HFFc6 (cell line): Measurements from ENCODE around the gene FIBCD1. TPM values are rescaled to one million over a fixed set of nuclear protein-coding genes. Genes with fewer than 3 reads are reported as not detected.
"Not testable (repeated sequence)": the region's sequence is repeated elsewhere in the genome, so short reads cannot be mapped to it uniquely, and the experiment has no call there.

Experiments
- DNase-seq: peaks from one replicate; pipeline ENCODE4 v3.0.0-alpha.2; 2018
- H3K27ac Mint-ChIP-seq: 2 replicates; pipeline ENCODE4 v1.8.0; 2020; ENCODE audit warnings: mild to moderate bottlenecking, mixed read lengths
- H3K27me3 Mint-ChIP-seq: 2 replicates; pipeline ENCODE4 v1.8.0; 2021; ENCODE audit warnings: mild to moderate bottlenecking, moderate library complexity, mixed read lengths; ENCODE audit not compliant: insufficient read depth
- H3K36me3 Mint-ChIP-seq: 2 replicates; pipeline ENCODE4 v1.8.0; 2021; ENCODE audit warnings: low read depth, mixed read lengths
- H3K4me1 Mint-ChIP-seq: 2 replicates; pipeline ENCODE4 v1.8.0; 2020; ENCODE audit warnings: low read depth, mixed read lengths
- H3K4me3 Mint-ChIP-seq: 2 replicates; pipeline ENCODE4 v1.8.0; 2020; ENCODE audit warnings: mild to moderate bottlenecking, moderate library complexity, mixed read lengths
- H3K9me3 Mint-ChIP-seq: 2 replicates; pipeline ENCODE4 v1.8.0; 2020; ENCODE audit warnings: mild to moderate bottlenecking, mixed read lengths
- CTCF ChIP-seq: fragments of 200-600 bp; sonication (generic); IDR thresholded peaks from 2 replicates; pipeline ENCODE4 v1.5.0; 2021; ENCODE audit warnings: antibody characterized with exemption, mild to moderate bottlenecking
- total RNA-seq, 6 experiments: library from RNA; stranded (reverse); fragmentation: NEBNext Ultra II Directional; extraction: Animal tissue kit (Norgen Biotek cat#: 25700); gene quantifications; 2 replicates in 1 of 6; 3 replicates in 5 of 6; pipeline ENCODE4 v1.2.3, GENCODE V29; 2021

The FIBCD1 gene
- total RNA-seq, 6 experiments from 2014 or later = 1.5 to 9.0 (median 8.0) TPM

GRCh38 chr9:130955947-130956621 is 17.0 kb upstream of the FIBCD1 start:
- H3K27ac Mint-ChIP-seq = no peak overlapping the region
- no peak overlapping the region for H3K4me3 Mint-ChIP-seq
- peaks cover 13% of the 10 kb centered on the region for H3K9me3 Mint-ChIP-seq
- no peak for DNase-seq
- no peak for TF ChIP-seq CTCF
- peaks cover 24% of the 10 kb centered on the region for H3K27me3 Mint-ChIP-seq
- H3K36me3 Mint-ChIP-seq = peaks cover 7% of the 10 kb centered on the region
- H3K4me1 Mint-ChIP-seq = no peaks in the 10 kb centered on the region

GRCh38 chr9:130954925-130955324 is 15.9 kb upstream of the FIBCD1 start:
- peaks cover 18% of the 10 kb centered on the region for H3K27me3 Mint-ChIP-seq
- not testable (repeated sequence) for H3K4me1 Mint-ChIP-seq, H3K27ac Mint-ChIP-seq, H3K4me3 Mint-ChIP-seq, DNase-seq, H3K36me3 Mint-ChIP-seq
- peaks cover 17% of the 10 kb centered on the region for H3K9me3 Mint-ChIP-seq

- Mint-ChIP-seq H3K4me1 (no peaks in the 10 kb centered on the region), H3K4me3 (no peak overlapping the region), H3K9me3 (peaks cover 22% of the 10 kb centered on the region), H3K36me3 (peaks cover 5% of the 10 kb centered on the region), H3K27me3 (peaks cover 21% of the 10 kb centered on the region), H3K27ac (no peak overlapping the region)
- no peak for TF ChIP-seq CTCF
- DNase-seq = no peak
These were observed 15.3 kb upstream of the FIBCD1 start for GRCh38 chr9:130954317-130954716.

- DNase-seq = no peak
- H3K36me3 Mint-ChIP-seq = no peaks in the 10 kb centered on the region
- no peak overlapping the region for H3K27ac Mint-ChIP-seq
- H3K9me3 Mint-ChIP-seq = peaks cover 12% of the 10 kb centered on the region; the same call in 1 of the 2 replicates
- peaks cover 39% of the 10 kb centered on the region for H3K27me3 Mint-ChIP-seq
- H3K4me3 Mint-ChIP-seq = no peak overlapping the region
- TF ChIP-seq CTCF = no peak
- peaks cover 2% of the 10 kb centered on the region; the same call in 1 of the 2 replicates for H3K4me1 Mint-ChIP-seq
These were observed 13.2 kb upstream of the FIBCD1 start for GRCh38 chr9:130952065-130952762.

- Mint-ChIP-seq H3K4me3 (no peak overlapping the region), H3K27me3 (peaks cover 40% of the 10 kb centered on the region), H3K9me3 (peaks cover 12% of the 10 kb centered on the region; the same call in 1 of the 2 replicates), H3K36me3 (no peaks in the 10 kb centered on the region), H3K4me1 (peaks cover 9% of the 10 kb centered on the region; the same call in 1 of the 2 replicates), H3K27ac (no peak overlapping the region)
- no peak for TF ChIP-seq CTCF
- DNase-seq = no peak
These were observed 10.9 kb upstream of the FIBCD1 start for GRCh38 chr9:130950039-130950311.
